ENCODE measurements around the gene TTC22. TPM values are rescaled to one million over a fixed set of nuclear protein-coding genes. Genes with fewer than 3 reads are reported as not detected.

Gene TTC22
- under 1 TPM in 3 of 4 donors, not detected in 1; 0.10 to 0.24 (median 0.13) TPM for total RNA-seq

DNA sequence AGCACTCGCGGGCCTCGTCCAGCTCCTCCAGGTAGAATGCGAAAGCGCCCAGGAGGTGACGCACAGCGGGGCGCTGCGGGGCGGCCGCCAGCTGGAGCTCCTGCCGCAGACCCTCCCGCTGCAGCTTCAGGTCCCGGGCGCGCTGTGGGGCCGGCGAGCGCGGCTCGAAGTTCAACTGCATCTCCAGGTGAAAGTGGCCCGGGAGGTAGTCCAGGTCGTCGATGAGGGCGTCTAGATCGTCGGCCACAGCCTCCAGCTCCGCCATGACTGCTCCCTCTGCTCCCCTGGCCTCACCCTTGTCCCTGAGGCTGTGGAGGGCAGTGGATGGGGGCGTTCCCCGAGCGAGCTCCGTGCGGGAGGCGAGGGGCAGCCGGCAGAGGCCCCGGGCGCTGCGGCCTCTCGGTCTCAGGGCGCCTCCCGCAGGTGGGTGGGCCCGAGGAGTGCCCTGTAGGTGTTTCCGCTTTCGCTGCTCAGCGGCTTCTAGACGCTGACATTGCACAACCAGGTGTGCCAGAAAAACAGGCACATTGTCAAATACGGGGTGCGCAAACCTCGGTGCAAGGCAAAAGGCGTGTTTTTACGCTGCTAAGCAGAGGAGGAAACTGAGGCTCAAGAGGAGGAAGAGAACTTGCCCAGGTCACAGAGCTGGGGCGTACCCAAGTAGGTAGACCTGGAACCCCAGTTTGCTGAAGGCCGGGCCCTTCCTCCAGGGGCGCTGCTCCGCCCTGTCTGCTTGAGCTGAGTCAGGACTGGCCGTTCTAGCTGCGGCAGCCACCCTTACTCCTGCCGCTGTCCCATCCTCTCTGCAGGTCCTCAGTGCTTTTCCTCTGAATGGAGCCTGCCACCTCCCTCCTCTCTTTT, at the start of gene TTC22:
TSS of gene TTC22 (minus strand) at position 425 of the 861 bp plus-strand sequence. CDS start at position 265, 160 bp downstream.
- ATAC-seq: peak in 1 of 2 donors; percentile 53
- intact Hi-C loops (cut with DNase I; ENCODE audit: low total_unique reads) (no loop called here), in situ Hi-C loops (cut with MboI; ENCODE audit: low sequenced_read_pairs in 4 of 4) (loop anchor here in 1 of 4 donors (25.0 kb wide), 1 partner anchor 689 kb away; no protein-coding TSS in a partner anchor)
- H3K27me3 ChIP-seq: peaks cover 13 to 27% (median 16%) of the 10 kb centered on the region in 3 donors
- H3K9me3 ChIP-seq: no peaks in the 10 kb centered on the region
- H3K27ac ChIP-seq: no peak within 1 kb of the TSS
- TF ChIP-seq, protein P1, sequence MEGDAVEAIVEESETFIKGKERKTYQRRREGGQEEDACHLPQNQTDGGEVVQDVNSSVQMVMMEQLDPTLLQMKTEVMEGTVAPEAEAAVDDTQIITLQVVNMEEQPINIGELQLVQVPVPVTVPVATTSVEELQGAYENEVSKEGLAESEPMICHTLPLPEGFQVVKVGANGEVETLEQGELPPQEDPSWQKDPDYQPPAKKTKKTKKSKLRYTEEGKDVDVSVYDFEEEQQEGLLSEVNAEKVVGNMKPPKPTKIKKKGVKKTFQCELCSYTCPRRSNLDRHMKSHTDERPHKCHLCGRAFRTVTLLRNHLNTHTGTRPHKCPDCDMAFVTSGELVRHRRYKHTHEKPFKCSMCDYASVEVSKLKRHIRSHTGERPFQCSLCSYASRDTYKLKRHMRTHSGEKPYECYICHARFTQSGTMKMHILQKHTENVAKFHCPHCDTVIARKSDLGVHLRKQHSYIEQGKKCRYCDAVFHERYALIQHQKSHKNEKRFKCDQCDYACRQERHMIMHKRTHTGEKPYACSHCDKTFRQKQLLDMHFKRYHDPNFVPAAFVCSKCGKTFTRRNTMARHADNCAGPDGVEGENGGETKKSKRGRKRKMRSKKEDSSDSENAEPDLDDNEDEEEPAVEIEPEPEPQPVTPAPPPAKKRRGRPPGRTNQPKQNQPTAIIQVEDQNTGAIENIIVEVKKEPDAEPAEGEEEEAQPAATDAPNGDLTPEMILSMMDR (IDR thresholded peaks at IDR 0.05 in 4 of 5, conservative IDR thresholded peaks at IDR 0.05 in 1 of 5): no peak
- TF ChIP-seq POLR2A (IDR thresholded peaks at IDR 0.05): no peak
- H3K4me3 ChIP-seq: peak within 1 kb of the TSS; percentile 15 to 41 (median 30)
- no peaks in the 10 kb centered on the region for H3K36me3 ChIP-seq
- H3K4me1 ChIP-seq: peaks cover 0 to 3% of the 10 kb centered on the region in 2 donors
- no peak for DNase-seq

DNA sequence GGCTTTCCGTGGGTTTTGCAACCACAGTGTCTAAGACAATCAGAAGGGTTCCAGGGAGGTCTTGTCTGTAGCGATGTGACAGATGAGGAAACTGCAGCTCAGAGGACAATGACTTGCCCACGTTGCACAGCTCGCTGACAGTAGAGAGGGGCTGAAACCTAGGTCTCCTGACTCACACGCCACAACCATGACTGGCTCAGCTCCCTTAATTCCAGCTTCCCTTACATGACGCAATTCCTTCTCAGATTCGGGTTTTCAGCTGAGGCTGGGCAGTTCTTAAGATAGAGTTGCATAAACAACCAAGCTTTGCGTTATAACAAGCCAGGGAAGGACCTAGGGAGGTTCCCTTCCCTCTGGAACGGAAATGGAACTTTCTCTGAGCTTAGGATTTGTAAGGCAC, 49.6 kb upstream of the TTC22 start:
- Histone ChIP-seq H3K27ac (no peak overlapping the region), H3K4me1 (peaks cover 0 to under 1% of the 10 kb centered on the region in 2 donors), H3K4me3 (no peak overlapping the region), H3K27me3 (no peaks in the 10 kb centered on the region), H3K9me3 (no peaks in the 10 kb centered on the region), H3K36me3 (peaks cover 0 to 42% of the 10 kb centered on the region in 2 donors)
- ATAC-seq: peak in 1 of 2 donors; percentile 48
- peak in 1 of 2 donors; percentile 27 for DNase-seq
- TF ChIP-seq POLR2A (IDR thresholded peaks at IDR 0.05): no peak
- TF ChIP-seq, protein P1 (IDR thresholded peaks at IDR 0.05 in 4 of 5, conservative IDR thresholded peaks at IDR 0.05 in 1 of 5): no peak
- in situ Hi-C loops (cut with MboI; ENCODE audit: low sequenced_read_pairs in 4 of 4): no loop called here
- intact Hi-C loops (cut with DNase I; ENCODE audit: low total_unique reads): no loop called here

DNA sequence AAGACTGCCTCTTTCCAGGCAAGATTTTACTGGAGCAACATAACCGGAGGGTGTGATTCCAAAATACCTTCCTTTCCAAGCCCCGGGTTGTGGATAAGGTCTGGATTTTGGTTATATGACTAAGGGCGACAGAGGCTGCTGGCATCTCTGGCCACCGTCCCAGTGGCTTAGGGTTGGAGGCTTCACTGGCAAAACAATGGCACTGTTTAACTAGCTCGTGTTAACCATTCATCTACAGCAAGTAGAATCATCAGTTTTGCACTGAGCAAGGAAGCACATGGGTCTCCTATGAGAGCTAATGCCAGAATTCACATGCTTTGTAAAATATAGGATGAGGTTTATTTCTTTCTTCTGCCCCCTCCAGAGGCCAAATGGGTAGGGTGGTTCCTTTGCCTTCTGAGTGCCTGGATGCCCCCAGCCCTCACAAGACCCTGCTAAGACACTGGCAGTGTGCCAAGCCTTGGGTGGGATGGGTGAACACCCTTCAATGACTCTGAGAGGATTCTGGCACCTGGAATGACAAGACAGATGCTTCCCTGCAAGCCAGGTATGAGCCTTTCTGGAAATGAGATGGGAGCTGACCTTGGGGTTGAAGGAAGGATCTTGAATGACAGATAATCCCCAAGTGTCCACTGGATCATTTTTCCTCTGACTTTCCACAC, 49.1 kb upstream of the TTC22 start:
- H3K9me3 ChIP-seq: no peaks in the 10 kb centered on the region
- H3K4me3 ChIP-seq: no peak overlapping the region
- H3K36me3 ChIP-seq: peaks cover 0 to 42% of the 10 kb centered on the region in 2 donors
- DNase-seq: no peak
- no peaks in the 10 kb centered on the region for H3K4me1 ChIP-seq
- ATAC-seq: no peak
- intact Hi-C loops (cut with DNase I; ENCODE audit: low total_unique reads): no loop called here
- TF ChIP-seq, protein P1 (IDR thresholded peaks at IDR 0.05 in 4 of 5, conservative IDR thresholded peaks at IDR 0.05 in 1 of 5): no peak
- no peak for TF ChIP-seq POLR2A (IDR thresholded peaks at IDR 0.05)
- no peak overlapping the region for H3K27ac ChIP-seq
- no peaks in the 10 kb centered on the region for H3K27me3 ChIP-seq
- in situ Hi-C loops (cut with MboI; ENCODE audit: low sequenced_read_pairs in 4 of 4): no loop called here

DNA sequence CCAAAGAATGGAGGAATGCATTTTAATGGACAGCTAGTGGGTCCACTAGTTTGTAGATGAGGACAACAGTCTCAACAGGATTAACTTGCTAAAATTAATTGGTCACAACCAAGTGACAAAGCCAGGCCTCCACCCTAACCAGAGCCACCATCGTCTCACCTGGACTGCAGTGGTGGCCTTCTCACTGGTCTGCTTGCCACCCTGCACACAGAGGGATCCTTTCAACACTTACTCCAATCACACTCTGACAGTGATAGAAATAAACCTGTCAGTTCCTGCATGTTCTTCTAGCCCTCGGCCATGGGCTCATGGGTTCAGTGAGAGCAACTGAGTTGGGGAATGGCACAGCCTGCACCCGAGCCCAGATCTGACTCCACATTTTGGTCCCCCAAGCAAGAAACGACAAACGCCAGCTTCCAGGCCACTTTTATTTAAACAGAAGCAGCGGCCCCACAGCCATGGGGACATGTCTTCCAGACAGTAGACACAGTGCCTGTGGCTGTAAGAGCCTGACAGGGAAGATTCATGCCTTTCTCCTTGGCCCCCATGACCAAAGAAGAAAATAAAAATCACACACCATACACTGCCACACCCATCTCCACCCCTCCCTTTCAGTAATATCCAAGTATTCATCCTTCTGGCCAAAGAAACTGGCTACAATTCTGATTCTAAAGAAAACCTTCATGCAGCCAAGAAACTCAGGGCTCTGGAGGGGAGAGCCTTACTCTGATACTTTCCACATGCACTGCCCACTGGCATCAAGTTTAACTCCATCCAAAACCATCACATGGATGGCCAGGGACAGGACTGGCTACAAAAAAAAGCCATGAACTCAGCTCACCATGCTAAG, 48.3 kb upstream of the TTC22 start:
- in situ Hi-C loops (cut with MboI; ENCODE audit: low sequenced_read_pairs in 4 of 4) (no loop called here), intact Hi-C loops (cut with DNase I; ENCODE audit: low total_unique reads) (no loop called here)
- DNase-seq (no peak), ATAC-seq (no peak)
- H3K27me3 ChIP-seq: no peaks in the 10 kb centered on the region
- peaks cover 0 to 42% of the 10 kb centered on the region in 2 donors for H3K36me3 ChIP-seq
- no peak overlapping the region for H3K4me3 ChIP-seq
- no peak overlapping the region for H3K27ac ChIP-seq
- no peaks in the 10 kb centered on the region for H3K4me1 ChIP-seq
- no peak for TF ChIP-seq POLR2A (IDR thresholded peaks at IDR 0.05)
- TF ChIP-seq, protein P1 (IDR thresholded peaks at IDR 0.05 in 4 of 5, conservative IDR thresholded peaks at IDR 0.05 in 1 of 5): no peak
- H3K9me3 ChIP-seq: no peaks in the 10 kb centered on the region
